ENCODE data around the gene RNF224. TPM values are rescaled to one million over a fixed set of nuclear protein-coding genes. Genes with fewer than 3 reads are reported as not detected.

Gene RNF224
- polyA plus RNA-seq, 1 donor from 2014 or later = not detected

GRCh38 chr9:137273095-137273490 is 45.8 kb downstream of the RNF224 start:
- no peak overlapping the region for H3K9ac ChIP-seq (ENCODE audit: low read length)
- H3K9me2 ChIP-seq (ENCODE audit: insufficient read depth, low read length) = no peaks in the 10 kb centered on the region
- no peak overlapping the region for H3K4me3 ChIP-seq (ENCODE audit: low read length)
- TF ChIP-seq, protein P1, sequence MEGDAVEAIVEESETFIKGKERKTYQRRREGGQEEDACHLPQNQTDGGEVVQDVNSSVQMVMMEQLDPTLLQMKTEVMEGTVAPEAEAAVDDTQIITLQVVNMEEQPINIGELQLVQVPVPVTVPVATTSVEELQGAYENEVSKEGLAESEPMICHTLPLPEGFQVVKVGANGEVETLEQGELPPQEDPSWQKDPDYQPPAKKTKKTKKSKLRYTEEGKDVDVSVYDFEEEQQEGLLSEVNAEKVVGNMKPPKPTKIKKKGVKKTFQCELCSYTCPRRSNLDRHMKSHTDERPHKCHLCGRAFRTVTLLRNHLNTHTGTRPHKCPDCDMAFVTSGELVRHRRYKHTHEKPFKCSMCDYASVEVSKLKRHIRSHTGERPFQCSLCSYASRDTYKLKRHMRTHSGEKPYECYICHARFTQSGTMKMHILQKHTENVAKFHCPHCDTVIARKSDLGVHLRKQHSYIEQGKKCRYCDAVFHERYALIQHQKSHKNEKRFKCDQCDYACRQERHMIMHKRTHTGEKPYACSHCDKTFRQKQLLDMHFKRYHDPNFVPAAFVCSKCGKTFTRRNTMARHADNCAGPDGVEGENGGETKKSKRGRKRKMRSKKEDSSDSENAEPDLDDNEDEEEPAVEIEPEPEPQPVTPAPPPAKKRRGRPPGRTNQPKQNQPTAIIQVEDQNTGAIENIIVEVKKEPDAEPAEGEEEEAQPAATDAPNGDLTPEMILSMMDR (IDR thresholded peaks at IDR 0.05; ENCODE audit: poor library complexity, severe bottlenecking) = no peak
- TF ChIP-seq MXI1 (conservative IDR thresholded peaks at IDR 0.05; ENCODE audit: poor library complexity, severe bottlenecking) = no peak
- no peak for TF ChIP-seq POLR2AphosphoS5 (IDR thresholded peaks at IDR 0.05)
- TF ChIP-seq RAD21 (conservative IDR thresholded peaks at IDR 0.05) = no peak
- TF ChIP-seq, protein P2, sequence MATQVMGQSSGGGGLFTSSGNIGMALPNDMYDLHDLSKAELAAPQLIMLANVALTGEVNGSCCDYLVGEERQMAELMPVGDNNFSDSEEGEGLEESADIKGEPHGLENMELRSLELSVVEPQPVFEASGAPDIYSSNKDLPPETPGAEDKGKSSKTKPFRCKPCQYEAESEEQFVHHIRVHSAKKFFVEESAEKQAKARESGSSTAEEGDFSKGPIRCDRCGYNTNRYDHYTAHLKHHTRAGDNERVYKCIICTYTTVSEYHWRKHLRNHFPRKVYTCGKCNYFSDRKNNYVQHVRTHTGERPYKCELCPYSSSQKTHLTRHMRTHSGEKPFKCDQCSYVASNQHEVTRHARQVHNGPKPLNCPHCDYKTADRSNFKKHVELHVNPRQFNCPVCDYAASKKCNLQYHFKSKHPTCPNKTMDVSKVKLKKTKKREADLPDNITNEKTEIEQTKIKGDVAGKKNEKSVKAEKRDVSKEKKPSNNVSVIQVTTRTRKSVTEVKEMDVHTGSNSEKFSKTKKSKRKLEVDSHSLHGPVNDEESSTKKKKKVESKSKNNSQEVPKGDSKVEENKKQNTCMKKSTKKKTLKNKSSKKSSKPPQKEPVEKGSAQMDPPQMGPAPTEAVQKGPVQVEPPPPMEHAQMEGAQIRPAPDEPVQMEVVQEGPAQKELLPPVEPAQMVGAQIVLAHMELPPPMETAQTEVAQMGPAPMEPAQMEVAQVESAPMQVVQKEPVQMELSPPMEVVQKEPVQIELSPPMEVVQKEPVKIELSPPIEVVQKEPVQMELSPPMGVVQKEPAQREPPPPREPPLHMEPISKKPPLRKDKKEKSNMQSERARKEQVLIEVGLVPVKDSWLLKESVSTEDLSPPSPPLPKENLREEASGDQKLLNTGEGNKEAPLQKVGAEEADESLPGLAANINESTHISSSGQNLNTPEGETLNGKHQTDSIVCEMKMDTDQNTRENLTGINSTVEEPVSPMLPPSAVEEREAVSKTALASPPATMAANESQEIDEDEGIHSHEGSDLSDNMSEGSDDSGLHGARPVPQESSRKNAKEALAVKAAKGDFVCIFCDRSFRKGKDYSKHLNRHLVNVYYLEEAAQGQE (IDR thresholded peaks at IDR 0.05; ENCODE audit: borderline replicate concordance) = no peak
- no peak for TF ChIP-seq TAF1 (IDR thresholded peaks at IDR 0.05; ENCODE audit: low read depth)
- no peak for TF ChIP-seq EZH2 (IDR thresholded peaks at IDR 0.05; ENCODE audit: borderline replicate concordance, insufficient read depth, low read length, poor library complexity, severe bottlenecking)
- TF ChIP-seq EP300 (conservative IDR thresholded peaks at IDR 0.05; ENCODE audit: poor library complexity, severe bottlenecking) = no peak
- TF ChIP-seq SMC3 (conservative IDR thresholded peaks at IDR 0.05; ENCODE audit: poor library complexity) = no peak
- H3K27me3 ChIP-seq (ENCODE audit: insufficient read depth, low read depth, low read length) = no peaks in the 10 kb centered on the region
- no peaks in the 10 kb centered on the region for H3F3A ChIP-seq (ENCODE audit: insufficient read depth, low read length, poor library complexity, severe bottlenecking)
- H3K27ac ChIP-seq (ENCODE audit: low read length) = no peak overlapping the region
- no peak overlapping the region for H2AFZ ChIP-seq (ENCODE audit: low read depth, low read length)
- H4K20me1 ChIP-seq (ENCODE audit: insufficient read depth) = no peaks in the 10 kb centered on the region
- no peak overlapping the region for H3K4me2 ChIP-seq (ENCODE audit: low read length)
- H3K9me3 ChIP-seq (ENCODE audit: low read length) = no peaks in the 10 kb centered on the region
- peaks cover 7% of the 10 kb centered on the region for H3K36me3 ChIP-seq (ENCODE audit: insufficient read depth, low read length)
- H3K79me2 ChIP-seq (replicated peaks; ENCODE audit: insufficient read depth, low read length) = no peaks in the 10 kb centered on the region

DNA sequence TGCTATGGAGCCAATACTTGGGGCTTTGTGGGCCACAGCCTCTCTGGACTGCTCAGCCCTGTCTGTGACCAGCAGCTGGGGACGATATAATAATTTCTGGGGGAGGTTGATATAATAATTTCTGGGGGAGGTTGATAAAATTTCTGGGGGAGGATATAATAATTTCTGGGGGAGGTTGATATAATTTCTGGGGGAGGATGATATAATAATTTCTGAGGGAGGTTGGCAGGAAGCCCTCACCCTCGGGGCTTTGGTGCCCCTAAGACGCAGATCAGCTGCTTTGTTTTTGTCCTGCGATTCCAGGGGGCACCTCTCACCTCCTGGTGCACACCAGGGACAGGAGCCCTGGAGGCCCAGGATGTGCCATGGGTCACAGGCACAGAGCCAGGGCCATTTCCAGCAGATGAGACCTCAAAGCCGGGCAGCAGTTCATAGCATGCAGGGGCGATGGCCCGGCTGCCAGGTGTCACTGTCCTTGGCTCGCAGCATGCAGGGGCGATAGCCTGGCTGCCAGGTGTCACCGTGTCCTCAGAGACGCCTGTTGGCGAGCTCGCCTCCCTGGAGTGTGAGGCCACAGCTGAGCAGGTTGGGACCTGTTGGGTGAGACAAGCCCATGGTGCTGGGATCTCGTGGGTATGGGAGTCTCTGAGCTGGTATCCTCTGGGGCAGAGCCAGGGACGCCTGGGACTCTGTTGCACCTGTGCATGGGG is 46.5 kb downstream of the RNF224 start:
- Histone ChIP-seq H3F3A (ENCODE audit: insufficient read depth, low read length, poor library complexity, severe bottlenecking) (no peaks in the 10 kb centered on the region), H3K9ac (ENCODE audit: low read length) (no peak overlapping the region), H3K9me2 (ENCODE audit: insufficient read depth, low read length) (no peaks in the 10 kb centered on the region), H3K27me3 (ENCODE audit: insufficient read depth, low read depth, low read length) (no peaks in the 10 kb centered on the region), H4K20me1 (ENCODE audit: insufficient read depth) (no peaks in the 10 kb centered on the region), H3K9me3 (ENCODE audit: low read length) (no peaks in the 10 kb centered on the region), H3K79me2 (replicated peaks; ENCODE audit: insufficient read depth, low read length) (no peaks in the 10 kb centered on the region), H3K27ac (ENCODE audit: low read length) (no peak overlapping the region), H3K4me3 (ENCODE audit: low read length) (no peak overlapping the region), H3K36me3 (ENCODE audit: insufficient read depth, low read length) (peaks cover 7% of the 10 kb centered on the region), H2AFZ (ENCODE audit: low read depth, low read length) (no peak overlapping the region), H3K4me2 (ENCODE audit: low read length) (no peak overlapping the region)
- no peak for TF ChIP-seq POLR2AphosphoS5 (IDR thresholded peaks at IDR 0.05)
- TF ChIP-seq, protein P1 (IDR thresholded peaks at IDR 0.05; ENCODE audit: poor library complexity, severe bottlenecking) = no peak
